Mesodermal cell (in vitro differentiated cells): ENCODE results near the gene SULT1C2. TPM values are rescaled to one million over a fixed set of nuclear protein-coding genes. Genes with fewer than 3 reads are reported as not detected.

Source experiments
- H3K27ac ChIP-seq: 2 replicates; pipeline ENCODE4 v1.7.0; 2013; ENCODE audit warnings: mild to moderate bottlenecking, low read depth, low read length, moderate library complexity; ENCODE audit not compliant: severe bottlenecking
- H3K36me3 ChIP-seq: 2 replicates; pipeline ENCODE4 v1.7.1; 2013; ENCODE audit warnings: mild to moderate bottlenecking, low read length, moderate library complexity; ENCODE audit not compliant: control insufficient read depth, insufficient read depth
- H3K4me1 ChIP-seq: one replicate; pipeline ENCODE4 v1.7.1; 2013; ENCODE audit warnings: mild to moderate bottlenecking, low read length; ENCODE audit not compliant: insufficient read depth, control insufficient read depth, poor library complexity, severe bottlenecking
- H3K4me3 ChIP-seq: 2 replicates; pipeline ENCODE4 v1.7.0; 2013; ENCODE audit warnings: low read length, control low read depth, mild to moderate bottlenecking; ENCODE audit not compliant: insufficient read depth, poor library complexity, severe bottlenecking; ENCODE audit errors: extremely low read depth
- H3K9me3 ChIP-seq: 2 replicates; pipeline ENCODE4 v1.7.1; 2013; ENCODE audit warnings: mild to moderate bottlenecking, low read length, moderate library complexity; ENCODE audit not compliant: control insufficient read depth
- WGBS, 2 experiments: methylation state at CpG; one replicate each; pipeline ENCODE4 v1.1.5; 2013; ENCODE audit warnings: missing lambda C conversion rate in 2 of 2; ENCODE audit not compliant: insufficient coverage in 2 of 2; 5-methylcytosine and 5-hydroxymethylcytosine counted together
- polyA plus RNA-seq, 2 experiments: library from polyadenylated mRNA; stranded (reverse); fragments of 50-300 nt; gene quantifications; one replicate each; pipeline ENCODE4 v1.2.3, GENCODE V29; 2013

The SULT1C2 gene
- 0.74 TPM for polyA plus RNA-seq (2013, experiment 1 of 2)
- 0.30 TPM for polyA plus RNA-seq (2013, experiment 2 of 2)

DNA sequence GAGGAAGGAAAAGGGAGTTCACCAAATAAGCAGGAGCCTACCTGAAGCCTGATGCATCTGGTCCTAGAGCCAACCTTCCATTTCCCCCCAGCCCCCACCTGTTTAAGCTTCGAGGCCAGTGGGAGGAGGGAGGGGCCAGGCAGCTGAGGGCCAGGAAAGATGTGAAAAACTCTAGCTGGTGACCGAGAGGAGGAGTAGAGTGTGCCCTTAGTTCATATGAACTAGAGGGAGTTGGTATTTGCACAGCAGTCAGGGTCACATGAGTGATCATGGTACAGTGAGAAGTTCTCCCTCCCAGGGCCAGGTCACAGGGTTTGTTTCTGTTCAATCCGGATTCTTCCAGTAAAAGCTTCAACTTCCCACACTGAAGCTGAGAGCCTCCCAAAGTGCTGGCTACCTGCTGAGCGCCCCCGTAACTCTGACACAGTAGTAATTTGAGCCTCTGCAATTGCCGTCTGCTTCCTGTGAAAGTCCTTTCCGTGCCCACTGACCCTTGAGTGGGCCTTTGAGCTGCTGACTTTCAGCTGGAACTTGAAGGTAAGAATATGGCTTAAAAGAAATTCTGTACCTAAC lies at the start of gene SULT1C2:
SULT1C2 (plus strand) TSS at position 362 of the 573 bp plus-strand sequence. CDS start 4,773 bp downstream, outside the sequence.
- WGBS, 2 experiments = 23 to 26% methylated on average over 3 to 6 of the region's 7 CpGs
- Histone ChIP-seq H3K4me3 (no peak within 1 kb of the TSS), H3K27ac (no peak within 1 kb of the TSS), H3K9me3 (no peaks in the 10 kb centered on the region), H3K4me1 (no peaks in the 10 kb centered on the region), H3K36me3 (no peaks in the 10 kb centered on the region)

DNA sequence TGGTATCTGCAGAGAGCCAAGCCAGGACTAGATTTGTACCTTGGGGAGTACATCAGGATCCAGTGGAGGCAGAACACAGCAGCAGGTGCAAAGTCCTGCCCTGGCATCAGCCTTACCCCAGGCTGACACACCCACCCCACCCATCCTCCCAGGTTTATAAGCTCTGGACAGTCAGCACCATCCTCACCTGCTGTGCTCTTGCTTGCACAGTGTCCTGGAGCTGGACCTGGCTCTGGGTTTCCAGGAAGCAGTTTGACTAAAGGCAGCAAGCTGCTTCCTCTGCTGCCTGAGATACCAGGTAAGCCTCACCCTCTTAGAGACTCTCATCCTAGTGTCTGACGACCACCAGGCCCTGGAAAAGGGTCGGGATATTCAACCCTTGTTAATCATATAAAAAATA lies 48.9 kb upstream of the SULT1C2 start, which contains the start of gene SULT1C3:
SULT1C3 (plus strand) TSS at position 183 of the 400 bp plus-strand sequence. CDS start 7,227 bp downstream, outside the sequence.
- Histone ChIP-seq H3K4me1 (no peaks in the 10 kb centered on the region), H3K9me3 (no peaks in the 10 kb centered on the region), H3K27ac (no peak within 1 kb of the TSS), H3K4me3 (no peak within 1 kb of the TSS), H3K36me3 (no peaks in the 10 kb centered on the region)
- WGBS, 2 experiments = no CpG with 5 or more reads among the region's 2 CpGs

DNA sequence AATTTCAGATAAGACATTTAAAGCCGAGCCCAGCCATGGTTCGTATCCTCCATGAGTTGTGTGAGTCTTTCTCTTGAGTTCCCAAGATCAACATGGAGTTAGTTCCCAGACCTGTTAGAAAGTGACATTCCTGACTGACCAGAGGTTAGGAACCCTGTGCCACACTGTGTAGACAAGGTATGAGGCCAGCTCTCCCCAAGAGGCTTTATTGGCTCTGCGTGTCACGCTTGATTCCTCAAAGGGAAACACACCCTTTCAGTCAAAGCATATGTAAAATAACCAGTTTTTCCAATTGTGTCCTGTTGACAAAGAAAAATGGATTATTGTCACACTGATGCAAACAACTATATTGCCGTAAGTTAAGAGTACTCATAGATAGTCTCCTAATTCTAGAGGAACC lies 47.7 kb upstream of the SULT1C2 start:
- H3K4me1 ChIP-seq = no peaks in the 10 kb centered on the region
- no peaks in the 10 kb centered on the region for H3K9me3 ChIP-seq
- H3K27ac ChIP-seq = no peak overlapping the region
- H3K36me3 ChIP-seq = no peaks in the 10 kb centered on the region
- 84 to 91% methylated on average over 3 of the region's 5 CpGs for WGBS, 2 experiments
- H3K4me3 ChIP-seq = no peak overlapping the region

DNA sequence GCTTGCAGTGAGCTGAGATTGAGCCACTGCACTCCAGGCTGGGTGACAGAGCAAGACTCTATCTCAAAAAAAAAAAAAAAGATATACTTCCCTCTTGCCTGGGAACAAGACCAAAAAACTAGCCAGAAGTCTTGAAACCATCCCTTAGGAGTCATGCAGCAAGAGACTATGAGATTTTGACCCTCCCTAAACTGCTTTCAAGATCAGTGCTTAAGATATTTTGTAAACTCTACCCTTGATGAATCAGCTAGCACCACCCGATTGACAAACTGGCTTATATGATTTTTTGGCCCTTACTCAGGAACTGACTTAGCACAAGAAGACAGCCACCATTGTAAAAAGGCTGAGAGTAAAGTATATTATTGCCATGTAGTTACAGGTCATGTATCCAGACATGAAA lies 45.1 kb upstream of the SULT1C2 start:
- WGBS, 2 experiments = 100% methylated on average over 1 of the region's 1 CpG

DNA sequence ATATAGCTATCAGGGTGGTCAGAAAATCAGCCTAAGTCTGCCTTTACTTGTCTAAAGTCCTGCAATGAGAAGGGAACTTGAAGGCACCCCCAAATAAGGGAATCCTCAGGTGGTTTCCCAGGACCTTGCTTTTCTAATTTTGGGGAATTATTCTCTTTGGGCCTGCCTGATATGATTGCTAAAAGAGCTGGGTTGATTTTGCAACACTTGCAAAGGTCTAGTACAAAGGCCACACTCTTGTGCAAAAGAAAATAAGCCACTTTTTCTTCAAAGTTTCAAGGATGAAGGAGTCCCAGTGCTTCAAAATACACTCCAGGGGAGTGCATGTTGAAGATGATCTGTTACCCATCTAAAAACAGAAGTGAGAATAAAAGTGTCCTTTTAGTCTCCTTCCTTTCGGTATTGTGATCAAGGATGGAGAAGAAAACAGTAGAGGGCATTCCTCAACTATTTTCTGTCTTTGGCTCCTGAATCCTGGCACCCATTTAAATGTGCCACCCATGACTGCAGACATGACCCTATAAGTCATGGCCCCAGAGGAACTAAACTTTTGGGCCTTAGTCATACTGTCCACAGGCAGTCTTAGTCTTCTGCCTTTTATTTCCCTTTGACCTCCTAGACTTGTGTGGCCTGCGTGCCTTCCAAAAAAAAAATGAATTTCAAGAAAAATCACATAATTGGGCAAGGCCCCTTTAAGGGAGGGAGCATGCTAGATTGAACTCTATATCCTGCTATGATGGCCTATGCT lies 43.9 kb upstream of the SULT1C2 start:
- Histone ChIP-seq H3K36me3 (no peaks in the 10 kb centered on the region), H3K4me3 (no peak overlapping the region), H3K4me1 (no peaks in the 10 kb centered on the region), H3K27ac (no peak overlapping the region), H3K9me3 (no peaks in the 10 kb centered on the region)
- 50 to 84% methylated on average over 1 to 2 of the region's 2 CpGs for WGBS, 2 experiments

More for the DNA sequence above, 45.1 kb upstream of the SULT1C2 start:
- Histone ChIP-seq H3K36me3 (no peaks in the 10 kb centered on the region), H3K9me3 (no peaks in the 10 kb centered on the region), H3K4me3 (no peak overlapping the region), H3K4me1 (no peaks in the 10 kb centered on the region), H3K27ac (no peak overlapping the region)

DNA sequence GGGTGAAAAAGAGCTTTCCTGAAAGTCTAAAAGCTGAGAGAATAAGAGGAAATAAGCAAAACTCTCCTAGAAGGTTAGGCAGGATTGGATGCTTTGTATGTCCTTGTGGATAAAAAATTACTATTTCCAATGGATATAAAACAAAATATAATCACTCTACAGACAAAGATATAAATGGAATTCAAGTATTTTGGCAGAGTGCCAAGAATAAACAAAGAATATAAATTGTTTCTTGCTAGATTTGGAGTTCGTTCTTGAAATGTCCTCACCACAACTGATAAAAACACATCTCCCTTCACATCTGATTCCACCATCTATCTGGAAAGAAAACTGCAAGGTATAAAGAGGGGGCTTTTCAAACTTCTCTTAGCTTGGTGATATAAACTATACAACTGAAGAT lies 35.6 kb upstream of the SULT1C2 start:
- Histone ChIP-seq H3K4me3 (no peak overlapping the region), H3K4me1 (no peaks in the 10 kb centered on the region), H3K27ac (no peak overlapping the region), H3K36me3 (no peaks in the 10 kb centered on the region), H3K9me3 (no peaks in the 10 kb centered on the region)
- WGBS, 2 experiments = no CpG with 5 or more reads among the region's 1 CpG

DNA sequence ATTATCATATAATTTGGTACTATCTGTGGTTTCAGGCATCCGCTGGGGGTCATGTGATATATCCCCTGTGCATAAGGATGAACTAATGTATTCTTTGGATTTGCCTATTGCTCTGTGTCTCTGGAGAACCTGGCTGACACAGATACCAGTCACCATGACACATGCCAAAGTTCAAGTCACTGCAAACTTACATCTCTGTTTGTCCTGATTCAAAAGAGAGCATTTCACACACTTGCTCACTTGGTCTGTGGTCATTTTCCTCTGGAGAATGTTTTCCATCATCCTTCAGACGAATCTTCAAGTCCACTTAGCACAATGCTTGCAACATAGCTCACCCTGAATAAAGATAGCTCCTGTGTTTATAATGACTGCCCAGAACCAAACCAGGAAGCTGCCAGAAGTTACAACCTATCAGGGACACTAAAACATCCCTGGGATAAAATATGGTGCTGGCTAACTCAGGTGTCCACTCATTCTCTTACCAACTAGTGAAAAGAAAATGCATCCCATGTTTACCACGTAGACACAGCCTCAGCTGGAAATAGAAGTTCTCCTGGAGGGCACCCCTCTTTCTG lies 30.9 kb upstream of the SULT1C2 start:
- no peak overlapping the region for H3K27ac ChIP-seq
- 79 to 100% methylated on average over 1 to 3 of the region's 3 CpGs for WGBS, 2 experiments
- H3K4me1 ChIP-seq = no peaks in the 10 kb centered on the region
- no peak overlapping the region for H3K4me3 ChIP-seq
- H3K9me3 ChIP-seq = no peaks in the 10 kb centered on the region
- no peaks in the 10 kb centered on the region for H3K36me3 ChIP-seq

DNA sequence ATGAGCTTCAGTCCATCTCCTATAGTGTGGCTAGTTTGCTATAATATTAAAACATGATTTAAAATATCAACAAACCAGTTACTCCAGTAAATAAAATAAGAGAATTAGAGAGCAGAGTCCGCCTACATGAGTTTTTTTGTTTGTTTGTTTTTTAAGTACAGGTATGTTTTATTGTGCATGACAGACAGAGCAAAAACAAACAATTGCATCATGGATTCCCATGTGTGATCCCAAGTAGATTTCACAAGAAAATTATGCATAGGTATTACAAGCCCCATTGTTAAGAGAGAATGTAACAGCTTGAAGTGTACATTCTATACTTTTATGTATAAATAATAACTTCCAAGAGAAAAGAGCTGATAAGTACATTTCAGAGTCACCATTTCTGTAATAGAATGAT lies 27.9 kb upstream of the SULT1C2 start:
- Histone ChIP-seq H3K27ac (no peak overlapping the region), H3K4me3 (no peak overlapping the region), H3K36me3 (no peaks in the 10 kb centered on the region), H3K4me1 (no peaks in the 10 kb centered on the region), H3K9me3 (peaks cover 3% of the 10 kb centered on the region)
- WGBS, 2 experiments = no CpG with 5 or more reads among the region's 1 CpG

DNA sequence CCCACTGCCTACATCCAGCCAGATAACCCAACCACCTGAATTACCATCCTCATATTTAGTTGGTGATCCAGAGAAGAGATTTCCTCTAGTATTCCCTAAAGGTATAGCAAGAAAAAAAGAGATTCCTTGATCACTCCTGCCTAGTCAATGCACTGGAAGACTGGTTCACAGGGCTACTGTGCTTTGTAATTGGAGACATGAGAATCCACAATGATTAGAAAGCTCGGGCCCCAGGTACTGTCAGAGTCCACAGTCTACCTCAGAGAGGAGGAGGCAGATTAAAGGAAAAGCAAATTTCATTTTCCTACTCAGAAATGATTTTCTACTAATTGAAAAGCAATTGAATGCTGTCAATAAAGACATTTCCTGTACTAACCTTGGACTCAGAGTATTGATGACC lies 26.7 kb upstream of the SULT1C2 start:
- H3K9me3 ChIP-seq = peaks cover 3% of the 10 kb centered on the region

DNA sequence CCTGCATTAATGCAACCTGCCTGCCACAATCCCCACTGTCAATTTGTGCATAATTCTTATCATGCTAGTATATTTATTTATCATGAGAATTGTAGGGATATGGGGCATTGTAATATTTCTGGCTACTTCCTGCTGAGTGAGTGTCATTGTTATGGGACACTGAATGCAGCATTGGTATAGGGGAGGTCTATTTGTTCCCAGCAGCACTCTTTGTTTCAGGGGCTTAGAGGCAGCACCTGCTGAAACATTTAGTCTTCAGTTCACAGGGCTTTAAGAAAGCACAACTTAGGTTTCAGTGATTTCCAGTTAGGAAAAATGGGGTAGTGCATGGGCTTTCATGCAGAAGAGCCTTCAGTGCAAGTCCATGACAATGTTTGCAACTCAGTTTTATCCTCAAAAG lies 25.3 kb upstream of the SULT1C2 start:
- no peaks in the 10 kb centered on the region for H3K36me3 ChIP-seq
- peaks cover 3% of the 10 kb centered on the region for H3K9me3 ChIP-seq
- no peak overlapping the region for H3K4me3 ChIP-seq
- H3K27ac ChIP-seq = no peak overlapping the region
- no peaks in the 10 kb centered on the region for H3K4me1 ChIP-seq

More for the DNA sequence above, 26.7 kb upstream of the SULT1C2 start:
- Histone ChIP-seq H3K27ac (no peak overlapping the region), H3K36me3 (no peaks in the 10 kb centered on the region), H3K4me1 (no peaks in the 10 kb centered on the region), H3K4me3 (no peak overlapping the region)
- WGBS, 2 experiments = no CpG with 5 or more reads among the region's 1 CpG

DNA sequence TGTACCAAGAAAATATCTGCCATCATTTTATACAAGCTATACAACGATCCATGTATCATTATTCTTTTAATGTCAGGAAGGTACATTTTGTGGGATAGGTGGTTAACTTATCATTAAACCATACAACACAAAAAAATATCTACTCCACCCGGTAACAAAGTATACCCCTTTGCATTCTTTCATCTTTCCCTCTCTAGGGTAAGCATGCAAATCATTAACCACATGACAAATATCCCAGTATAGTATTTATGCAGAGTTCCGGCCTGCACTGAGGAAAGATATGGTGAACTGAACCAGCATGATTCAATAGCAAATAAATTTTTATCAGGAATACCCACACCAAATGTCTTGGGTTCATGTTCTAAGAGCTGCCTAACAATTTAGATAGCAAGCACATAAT lies 22.5 kb upstream of the SULT1C2 start:
- 40 to 83% methylated on average over 1 of the region's 3 CpGs for WGBS, 2 experiments
- Histone ChIP-seq H3K4me3 (no peak overlapping the region), H3K9me3 (peaks cover 3% of the 10 kb centered on the region), H3K27ac (no peak overlapping the region), H3K36me3 (no peaks in the 10 kb centered on the region), H3K4me1 (no peaks in the 10 kb centered on the region)
